Measurements from ENCODE around the gene XXYLT1.

XXYLT1 gene

GRCh38 chr3:195078891-195079440 is 192.0 kb downstream of the XXYLT1 start:
- DNase-seq (ENCODE audit: low read depth, low spot score) = no peak

GRCh38 chr3:195077611-195078540 is 193.1 kb downstream of the XXYLT1 start:
- no peak for DNase-seq (ENCODE audit: low read depth, low spot score)

DNA sequence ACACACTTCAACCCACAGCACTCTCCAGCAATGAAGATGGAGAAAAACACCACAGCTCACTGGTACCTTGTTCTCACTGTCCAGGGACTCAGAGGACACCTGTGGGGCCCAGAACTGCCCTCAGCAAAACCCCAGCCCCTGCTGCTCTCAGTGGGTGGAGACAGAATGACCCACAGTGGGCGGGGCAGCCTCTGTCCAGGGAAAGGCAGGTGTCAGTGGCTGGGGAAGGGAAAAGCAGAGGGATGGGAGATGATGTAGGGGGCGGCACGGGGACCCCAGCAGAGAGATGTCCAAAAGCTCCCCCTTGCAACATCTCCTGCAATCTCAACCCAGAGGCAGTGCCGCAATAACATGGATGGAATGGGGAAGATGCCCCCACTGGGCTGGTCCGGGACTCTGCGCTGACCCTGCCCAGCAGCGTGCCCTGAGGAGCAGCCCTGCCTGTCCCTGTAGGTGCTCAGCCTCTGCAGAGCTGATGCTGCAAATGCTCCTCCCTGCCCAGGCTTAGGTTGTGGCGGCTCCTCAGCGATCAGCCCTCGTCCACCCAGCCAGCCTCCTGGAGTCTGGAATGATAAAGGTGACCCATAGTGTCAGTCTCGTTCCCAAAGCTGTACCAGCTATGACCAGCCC is 193.9 kb downstream of the XXYLT1 start:
- DNase-seq (ENCODE audit: low read depth, low spot score) = no peak

DNA sequence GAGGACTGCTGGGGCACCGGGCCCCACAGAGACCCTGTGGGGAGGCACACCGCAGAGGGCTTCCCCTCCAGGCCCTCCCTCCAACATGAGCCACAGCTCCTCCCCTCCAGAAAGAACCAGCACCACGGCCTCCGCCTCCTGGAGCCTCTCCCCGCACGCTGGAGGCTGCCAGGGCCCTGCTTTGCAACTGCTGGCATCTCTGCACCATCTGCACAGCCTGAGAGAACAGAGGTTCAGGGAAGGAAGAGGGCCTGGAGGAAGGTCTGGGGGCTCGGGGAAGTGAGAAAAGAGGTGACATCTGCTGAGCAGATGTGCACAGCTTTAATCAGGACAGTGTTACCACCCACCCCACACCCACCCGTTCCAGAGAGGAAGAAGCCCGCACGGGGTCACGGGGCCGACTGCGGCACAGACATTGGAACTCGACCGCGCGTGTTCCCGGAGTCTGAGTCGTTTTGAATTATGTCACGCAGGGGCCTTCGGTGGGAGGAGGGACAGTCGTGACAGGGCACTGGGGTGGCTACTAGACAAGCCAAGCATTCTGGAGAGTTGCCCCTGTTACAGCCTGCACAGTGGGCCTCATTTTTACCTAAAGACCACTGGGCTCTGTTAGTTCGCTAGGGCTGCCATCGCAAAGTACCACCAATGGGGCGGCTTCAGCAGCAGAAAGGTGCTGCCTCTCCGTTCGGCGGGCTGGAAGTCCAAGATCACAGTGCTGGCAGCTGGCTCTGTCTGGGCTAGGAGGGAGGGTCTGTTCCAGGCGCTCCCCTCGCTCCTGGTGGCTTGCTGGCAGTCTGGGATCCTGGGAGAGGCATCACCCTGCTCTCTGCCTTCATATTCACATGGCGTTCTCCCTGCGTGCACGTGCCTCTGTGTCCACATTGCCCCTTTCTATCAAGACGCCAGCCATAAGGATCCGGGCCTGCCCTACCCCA is 194.8 kb downstream of the XXYLT1 start:
- DNase-seq (ENCODE audit: low read depth, low spot score) = no peak

- DNase-seq (ENCODE audit: low read depth, low spot score) = no peak
These were observed 195.6 kb downstream of the XXYLT1 start for GRCh38 chr3:195075199-195075940.

DNA sequence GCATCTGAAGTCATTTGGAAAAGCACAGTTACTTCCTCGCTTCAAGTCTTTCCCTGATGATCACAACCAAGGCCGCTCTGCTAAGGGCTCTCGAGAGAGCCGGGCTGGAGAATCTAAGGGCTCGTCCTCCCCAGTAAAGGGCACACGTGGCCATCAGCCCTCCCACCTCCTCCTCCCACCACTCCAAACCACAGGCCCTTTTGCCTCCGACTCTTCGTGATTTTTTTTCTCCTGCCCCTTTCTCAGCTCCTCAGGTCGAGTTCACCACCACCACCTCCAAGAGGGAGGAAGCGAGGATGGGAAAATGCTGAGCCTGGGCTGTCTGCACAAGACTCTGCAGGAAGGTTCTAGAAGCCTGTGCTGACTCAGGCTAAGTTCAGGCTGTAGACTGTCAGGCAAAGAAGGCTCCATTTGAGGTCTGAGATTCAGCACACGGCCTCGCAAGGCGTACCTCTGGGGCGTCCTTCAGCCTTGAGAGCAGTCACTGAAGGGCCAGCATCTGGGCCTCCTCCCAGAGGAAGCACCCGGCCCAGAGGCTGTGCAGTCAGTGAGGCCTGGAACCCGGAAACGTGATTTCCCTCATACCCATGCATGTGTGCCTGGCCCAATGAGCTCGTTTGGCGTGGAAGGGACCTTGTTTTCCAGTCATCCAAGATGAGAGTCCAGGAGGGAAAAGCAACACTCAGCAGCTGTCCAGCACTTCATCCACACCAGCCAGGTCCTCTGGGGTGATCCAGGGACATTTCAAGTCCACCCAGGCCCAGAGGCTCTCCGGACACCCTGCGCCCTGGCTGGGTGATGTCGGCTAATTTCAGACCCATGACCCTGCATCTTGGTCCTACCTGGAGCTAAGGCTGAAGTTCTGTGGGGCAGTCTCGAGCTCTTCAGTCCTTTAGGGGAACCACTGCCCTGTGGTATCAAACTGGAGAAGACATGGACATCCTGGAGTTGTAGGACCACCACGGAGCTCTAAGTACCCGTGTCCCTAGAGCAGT is 196.8 kb downstream of the XXYLT1 start:
- DNase-seq (ENCODE audit: low read depth, low spot score) = no peak

- no peak for DNase-seq (ENCODE audit: low read depth, low spot score)
These were observed 197.9 kb downstream of the XXYLT1 start for GRCh38 chr3:195072916-195073564.

GRCh38 chr3:195071916-195072820 is 198.8 kb downstream of the XXYLT1 start:
- no peak for DNase-seq (ENCODE audit: low read depth, low spot score)

DNA sequence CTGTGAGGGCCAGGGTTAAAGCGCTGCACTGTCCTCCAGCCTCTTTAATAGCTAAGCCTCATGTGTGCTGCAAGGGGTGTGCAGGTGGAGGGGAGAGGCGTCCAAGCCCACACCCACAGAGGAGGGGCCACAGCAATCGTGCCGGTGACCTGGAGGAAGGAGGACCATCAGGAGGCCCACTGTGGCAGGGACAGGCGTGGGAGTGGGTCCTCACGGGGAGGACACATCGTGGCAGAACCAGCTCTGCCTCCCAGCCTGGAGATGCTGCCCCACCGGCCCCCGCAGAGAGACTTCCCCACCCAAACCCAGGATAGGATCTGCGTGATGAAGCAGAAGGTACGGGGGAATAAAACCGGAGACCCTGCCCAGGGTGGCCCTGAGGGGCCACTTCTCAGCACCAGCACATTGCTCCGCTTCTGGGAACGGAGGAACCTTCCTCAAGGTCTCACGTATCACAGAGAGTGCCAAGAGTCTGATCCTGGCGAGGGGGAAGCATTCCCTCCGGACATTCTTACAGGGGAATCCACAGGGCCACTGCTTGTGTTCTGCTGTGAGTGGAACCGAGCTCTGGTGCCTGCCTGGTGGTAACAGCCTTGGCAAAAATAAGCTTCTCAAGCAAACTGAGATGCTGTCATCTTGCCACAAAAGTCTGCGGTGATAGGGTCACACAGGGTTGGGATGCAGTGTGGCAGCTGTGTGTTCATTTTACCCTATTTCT is 199.8 kb downstream of the XXYLT1 start:
- DNase-seq (ENCODE audit: low read depth, low spot score) = no peak

- DNase-seq (ENCODE audit: low read depth, low spot score) = no peak
These were observed 200.6 kb downstream of the XXYLT1 start for GRCh38 chr3:195070336-195070735.

DNA sequence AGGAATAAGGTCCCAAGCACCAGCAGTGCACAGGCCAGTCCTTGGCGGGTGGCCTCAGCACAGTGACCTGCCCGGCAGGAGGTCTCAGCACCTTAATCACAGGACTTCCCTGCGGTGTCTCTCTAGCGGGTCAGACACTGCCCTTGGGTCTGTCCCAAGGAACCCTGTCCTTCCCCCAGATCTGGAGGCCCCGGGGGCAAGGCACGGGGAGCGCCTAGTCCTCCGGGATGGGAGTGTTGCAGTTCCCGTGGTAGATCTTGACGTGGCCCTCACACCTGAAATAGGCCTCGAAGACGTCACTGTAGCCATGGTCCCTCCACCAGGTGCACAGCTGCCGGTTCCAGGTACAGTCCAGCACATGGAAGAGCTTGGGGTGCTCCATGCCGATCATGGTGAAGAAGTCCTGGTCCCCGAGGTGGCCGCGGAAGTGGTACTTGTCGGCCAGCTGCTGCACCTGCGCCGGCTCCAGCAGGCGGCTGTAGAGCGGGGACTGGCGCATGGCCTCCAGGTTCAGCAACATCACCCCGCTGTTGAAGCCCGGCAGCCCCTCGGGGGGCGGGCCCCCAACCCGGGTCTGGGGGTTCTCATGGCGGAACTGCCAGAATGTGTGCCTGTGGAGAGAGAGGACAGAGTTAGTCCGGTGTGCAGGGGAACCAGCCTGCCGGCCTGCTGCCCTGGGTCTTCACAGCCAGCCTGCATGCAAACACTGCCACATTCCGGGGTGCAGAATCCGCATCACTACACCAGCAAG is 201.3 kb downstream of the XXYLT1 start:
- DNase-seq (ENCODE audit: low read depth, low spot score) = no peak

DNA sequence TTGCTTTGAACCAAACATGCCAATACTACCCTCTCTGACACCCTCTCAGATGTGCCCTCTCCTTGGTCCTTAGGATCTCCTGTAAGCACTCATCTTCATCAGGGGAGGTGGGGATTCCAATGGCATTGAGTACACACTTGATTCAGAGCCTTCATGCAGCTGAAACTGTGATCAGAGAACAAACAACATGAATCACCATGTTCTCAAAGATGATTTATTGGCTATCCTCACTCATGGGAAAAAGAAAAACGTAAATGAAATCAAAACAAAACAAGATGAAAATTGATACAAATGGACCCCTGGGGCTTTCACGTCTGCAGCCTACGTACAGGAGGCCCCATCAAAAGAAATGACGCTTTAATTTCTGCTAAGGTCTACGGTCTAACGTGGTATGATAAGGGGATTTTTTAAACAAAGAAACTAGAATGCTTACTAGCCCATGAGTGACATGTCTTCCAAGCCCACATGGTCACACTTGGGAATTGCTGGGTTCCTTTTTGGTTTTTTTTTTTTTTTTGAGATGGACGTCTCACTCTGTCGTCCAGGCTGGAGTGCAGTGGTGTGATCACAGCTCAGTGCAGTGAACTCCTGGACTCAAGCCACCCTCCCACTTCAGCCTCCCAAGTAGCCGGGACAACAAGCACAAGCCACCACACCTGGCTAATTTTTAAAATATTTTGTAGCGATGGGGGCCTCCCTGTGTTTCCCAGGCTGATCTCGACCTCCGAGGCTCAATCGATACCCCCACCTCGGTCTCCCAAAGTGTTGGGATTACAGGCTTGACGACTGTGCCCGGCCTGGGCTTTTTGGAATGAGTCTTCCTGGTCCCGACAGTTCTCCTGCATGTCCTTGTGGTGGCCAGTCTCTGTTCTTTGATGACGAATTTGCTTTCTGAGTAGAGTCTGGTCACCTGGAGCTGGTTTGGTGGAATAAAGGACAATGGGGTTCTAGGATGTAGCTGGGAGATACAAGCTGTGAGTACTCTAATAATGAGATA is 202.6 kb downstream of the XXYLT1 start:
- DNase-seq (ENCODE audit: low read depth, low spot score) = no peak

- no peak for DNase-seq (ENCODE audit: low read depth, low spot score)
These were observed 204.5 kb downstream of the XXYLT1 start for GRCh38 chr3:195066441-195066841.

- no peak for DNase-seq (ENCODE audit: low read depth, low spot score)
These were observed 205.1 kb downstream of the XXYLT1 start for GRCh38 chr3:195065864-195066185.

GRCh38 chr3:195065142-195065863 is 205.7 kb downstream of the XXYLT1 start:
- DNase-seq (ENCODE audit: low read depth, low spot score) = no peak

Measured in smooth muscle cell of the brain vasculature (primary cell).